SU-DHL-6 (cell line): ENCODE results near the gene LDOC1.

Experiments
- H2AFZ ChIP-seq: fragments of 200-600 bp; sonication (generic); 2 replicates; pipeline ENCODE4 v1.6.1; 2014; ENCODE audit warnings: low read depth, mild to moderate bottlenecking, moderate library complexity, mixed read lengths, antibody characterized with exemption, low read length; ENCODE audit not compliant: severe bottlenecking
- H3F3A ChIP-seq: fragments of 200-600 bp; shearing (Covaris generic); 2 replicates; pipeline ENCODE4 v1.6.0; 2016; ENCODE audit warnings: antibody characterized with exemption, mild to moderate bottlenecking; ENCODE audit not compliant: insufficient read depth
- H3K27ac ChIP-seq: fragments of 200-600 bp; sonication (generic); 2 replicates; pipeline ENCODE4 v1.5.1; 2016; ENCODE audit warnings: low read depth, mild to moderate bottlenecking, low read length, moderate library complexity, mixed read lengths
- H3K27me3 ChIP-seq: fragments of 200-600 bp; sonication (generic), shearing (Covaris generic); 2 replicates; pipeline ENCODE4 v1.6.0; 2014; ENCODE audit warnings: mild to moderate bottlenecking, low read length
- H3K36me3 ChIP-seq: fragments of 200-600 bp; sonication (generic); 2 replicates; pipeline ENCODE4 v1.6.1; 2014; ENCODE audit warnings: mild to moderate bottlenecking, low read length, mixed read lengths
- H3K4me2 ChIP-seq: fragments of 300-600, 200-600 bp; shearing (Covaris generic), sonication (generic); 2 replicates; pipeline ENCODE4 v1.6.0; 2014; ENCODE audit warnings: low read length, low read depth, mild to moderate bottlenecking; ENCODE audit not compliant: poor library complexity, severe bottlenecking
- H3K4me3 ChIP-seq: fragments of 200-600 bp; sonication (generic); 2 replicates; pipeline ENCODE4 v1.5.1; 2014; ENCODE audit warnings: antibody characterized with exemption, low read length, mild to moderate bottlenecking, mixed read lengths; ENCODE audit not compliant: insufficient read depth, poor library complexity, severe bottlenecking
- H3K79me2 ChIP-seq: fragments of 200-600 bp; sonication (generic); 2 replicates; pipeline ENCODE4 v1.6.1; 2014; ENCODE audit warnings: mild to moderate bottlenecking, low read length, moderate library complexity; ENCODE audit not compliant: insufficient read depth
- H3K9ac ChIP-seq: fragments of 200-600 bp; sonication (generic); 2 replicates; pipeline ENCODE4 v1.7.0; 2014; ENCODE audit warnings: mild to moderate bottlenecking, low read length
- H3K9me2 ChIP-seq: fragments of 200-600 bp; sonication (generic); replicated peaks from 2 replicates; pipeline ENCODE4 v1.6.1; 2014; ENCODE audit warnings: low read length; ENCODE audit not compliant: insufficient read depth
- H3K9me3 ChIP-seq: fragments of 200-600 bp; sonication (generic); 2 replicates; pipeline ENCODE4 v1.6.1; 2014; ENCODE audit warnings: low read length, mixed read lengths; ENCODE audit not compliant: insufficient read depth
- H4K20me1 ChIP-seq: fragments of 200-600 bp; sonication (generic); 2 replicates; pipeline ENCODE4 v1.6.1; 2014; ENCODE audit warnings: low read depth, mild to moderate bottlenecking, antibody characterized with exemption, low read length, moderate library complexity, mixed read lengths
- CTCF ChIP-seq: fragments of 200-600 bp; sonication (generic); IDR thresholded peaks from one replicate; pipeline ENCODE4 v1.5.1; 2017; ENCODE audit warnings: antibody characterized with exemption, mild to moderate bottlenecking, low read length, moderate library complexity; ENCODE audit not compliant: insufficient read depth, poor library complexity, severe bottlenecking
- EZH2phosphoT487 ChIP-seq: fragments of 200-600 bp; sonication (generic), shearing (Covaris generic); conservative IDR thresholded peaks from 2 replicates; pipeline ENCODE4 v1.6.1; 2018; ENCODE audit warnings: mild to moderate bottlenecking, antibody characterized with exemption, low read length, moderate library complexity, mixed read lengths

Gene LDOC1

GRCh38 chrX:141183000-141183399 is 6.1 kb upstream of the LDOC1 start:
- no peaks in the 10 kb centered on the region for H3K9me2 ChIP-seq
- H3K36me3 ChIP-seq: no peaks in the 10 kb centered on the region
- no peaks in the 10 kb centered on the region for H3K79me2 ChIP-seq
- no peak overlapping the region for H3K4me2 ChIP-seq
- H2AFZ ChIP-seq: no peak overlapping the region
- no peak overlapping the region for H3K27ac ChIP-seq
- no peak overlapping the region for H3K4me3 ChIP-seq
- H3K9me3 ChIP-seq: no peaks in the 10 kb centered on the region
- no peaks in the 10 kb centered on the region for H3K27me3 ChIP-seq
- no peaks in the 10 kb centered on the region for H4K20me1 ChIP-seq
- no peaks in the 10 kb centered on the region for H3F3A ChIP-seq
- H3K9ac ChIP-seq: no peak overlapping the region
- TF ChIP-seq EZH2phosphoT487 (no peak), CTCF (no peak)

GRCh38 chrX:141180851-141181250 is 3.9 kb upstream of the LDOC1 start:
- H3K27me3 ChIP-seq: no peaks in the 10 kb centered on the region

GRCh38 chrX:141175786-141176185 is 1.1 kb downstream of the LDOC1 start:
- Histone ChIP-seq H3K36me3 (no peaks in the 10 kb centered on the region), H3K9me2 (no peaks in the 10 kb centered on the region), H3K27me3 (no peaks in the 10 kb centered on the region), H3F3A (no peaks in the 10 kb centered on the region), H3K4me2 (no peak overlapping the region), H3K27ac (no peak overlapping the region), H3K79me2 (no peaks in the 10 kb centered on the region), H4K20me1 (no peaks in the 10 kb centered on the region), H2AFZ (no peak overlapping the region), H3K9ac (no peak overlapping the region), H3K9me3 (no peaks in the 10 kb centered on the region), H3K4me3 (no peak overlapping the region)
- TF ChIP-seq EZH2phosphoT487 (no peak), CTCF (no peak)

More at GRCh38 chrX:141180851-141181250, 3.9 kb upstream of the LDOC1 start:
- Histone ChIP-seq H3F3A (no peaks in the 10 kb centered on the region), H3K79me2 (no peaks in the 10 kb centered on the region), H4K20me1 (no peaks in the 10 kb centered on the region), H3K4me2 (no peak overlapping the region), H3K36me3 (no peaks in the 10 kb centered on the region), H3K9me3 (no peaks in the 10 kb centered on the region), H3K4me3 (no peak overlapping the region), H3K9me2 (no peaks in the 10 kb centered on the region), H3K9ac (no peak overlapping the region), H3K27ac (no peak overlapping the region), H2AFZ (no peak overlapping the region)
- TF ChIP-seq CTCF (no peak), EZH2phosphoT487 (no peak)

- Histone ChIP-seq H4K20me1 (no peaks in the 10 kb centered on the region), H3F3A (no peaks in the 10 kb centered on the region), H3K9me3 (no peaks in the 10 kb centered on the region), H3K27me3 (no peaks in the 10 kb centered on the region), H3K4me3 (no peak overlapping the region), H3K79me2 (no peaks in the 10 kb centered on the region), H3K9ac (no peak overlapping the region), H3K4me2 (no peak overlapping the region), H2AFZ (no peak overlapping the region), H3K36me3 (no peaks in the 10 kb centered on the region), H3K27ac (no peak overlapping the region), H3K9me2 (no peaks in the 10 kb centered on the region)
- TF ChIP-seq EZH2phosphoT487: no peak
- no peak for TF ChIP-seq CTCF
These were observed 12.5 kb downstream of the LDOC1 start for GRCh38 chrX:141164406-141164805.
